IMR-90 (cell line): ENCODE measurements around the gene TOR2A. TPM values are rescaled to one million over a fixed set of nuclear protein-coding genes. Genes with fewer than 3 reads are reported as not detected.

ENCODE experiments used
- ATAC-seq: fragments of 200-7000 bp; cut with Tn5 transposase; 2 replicates; pipeline ENCODE4 v1.9.1; 2020; ENCODE audit warnings: low read depth, mild to moderate bottlenecking, moderate library complexity
- BruUV-seq: library from RNA; stranded (reverse); fragments of 400-500 nt; replicated peaks from 2 replicates; lab custom pipeline; 2021; lab: Mats Ljungman, UMichigan
- CTCF ChIA-PET: fragments of 300-600 bp; formaldehyde crosslinking; extraction: SDS; loops from one replicate; lab custom pipeline; 2021; ENCODE audit warnings: antibody characterized with exemption; lab: Yijun Ruan, JAX
- POLR2A ChIA-PET: fragments of 300-600 bp; sonication (Branson Sonifier 250); formaldehyde crosslinking; loops from one replicate; lab custom pipeline; 2022; ENCODE audit warnings: antibody characterized with exemption; ENCODE audit not compliant: unreplicated experiment; lab: Charles Lee
- DNase-seq: peaks from one replicate; pipeline ENCODE4 v3.0.0; 2013
- H2AFZ ChIP-seq: replicated peaks from 2 replicates; pipeline ENCODE3; 2013; ENCODE audit warnings: low read length, mild to moderate bottlenecking; ENCODE audit not compliant: poor library complexity
- H2AK5ac ChIP-seq: 2 replicates; pipeline ENCODE4 v1.6.1; 2013; ENCODE audit warnings: low read depth, low read length, inconsistent platforms
- H2AK9ac ChIP-seq: replicated peaks from 2 replicates; pipeline ENCODE3; 2013; ENCODE audit warnings: mild to moderate bottlenecking, low read depth, low read length, moderate library complexity; ENCODE audit not compliant: poor library complexity
- H2BK120ac ChIP-seq: 2 replicates; pipeline ENCODE4 v1.6.1; 2013; ENCODE audit warnings: low read depth, low read length, inconsistent platforms
- H2BK15ac ChIP-seq: 3 replicates; pipeline ENCODE4 v1.6.1; 2013; ENCODE audit warnings: low read depth, low read length, inconsistent platforms
- H2BK20ac ChIP-seq: 2 replicates; pipeline ENCODE4 v1.6.1; 2013; ENCODE audit warnings: low read depth, mild to moderate bottlenecking, inconsistent platforms, low read length, moderate library complexity
- H2BK5ac ChIP-seq: 2 replicates; pipeline ENCODE4 v1.6.1; 2013; ENCODE audit warnings: mild to moderate bottlenecking, low read depth, low read length, inconsistent platforms; ENCODE audit not compliant: poor library complexity, severe bottlenecking
- H3K14ac ChIP-seq: replicated peaks from 2 replicates; pipeline ENCODE4 v1.6.1; 2013; ENCODE audit warnings: low read depth, low read length, inconsistent platforms
- H3K18ac ChIP-seq: 2 replicates; pipeline ENCODE4 v1.6.1; 2013; ENCODE audit warnings: low read depth, low read length, control low read depth
- H3K23ac ChIP-seq: 2 replicates; pipeline ENCODE4 v1.6.1; 2013; ENCODE audit warnings: low read depth, low read length, inconsistent platforms
- H3K27ac ChIP-seq: 2 replicates; pipeline ENCODE4 v1.5.1; 2013; ENCODE audit warnings: mild to moderate bottlenecking, control low read depth, low read length; ENCODE audit not compliant: insufficient read depth
- H3K27me3 ChIP-seq: 2 replicates; pipeline ENCODE4 v1.6.1; 2013; ENCODE audit warnings: low read length; ENCODE audit not compliant: control insufficient read depth, insufficient read depth
- H3K36me3 ChIP-seq: 2 replicates; pipeline ENCODE4 v1.6.1; 2013; ENCODE audit warnings: low read length, mixed read lengths; ENCODE audit not compliant: control insufficient read depth, insufficient read depth
- H3K4ac ChIP-seq: 2 replicates; pipeline ENCODE4 v1.6.1; 2013; ENCODE audit warnings: low read depth, low read length, inconsistent platforms
- H3K4me1 ChIP-seq: 2 replicates; pipeline ENCODE4 v1.6.1; 2013; ENCODE audit warnings: low read length, mixed read lengths; ENCODE audit not compliant: control insufficient read depth, insufficient read depth
- H3K4me2 ChIP-seq: 2 replicates; pipeline ENCODE4 v1.6.1; 2013; ENCODE audit warnings: low read depth, mild to moderate bottlenecking, control low read depth, low read length, moderate library complexity
- H3K4me3 ChIP-seq: 2 replicates; pipeline ENCODE4 v1.5.1; 2013; ENCODE audit warnings: low read depth, mild to moderate bottlenecking, control low read depth, low read length, moderate library complexity; ENCODE audit not compliant: insufficient read depth
- H3K56ac ChIP-seq: 2 replicates; pipeline ENCODE4 v1.6.1; 2013; ENCODE audit warnings: low read length, inconsistent platforms; ENCODE audit not compliant: insufficient read depth; ENCODE audit errors: extremely low read depth
- H3K79me1 ChIP-seq, 2 experiments: 2 replicates each; pipeline ENCODE4 v1.6.1; 2013; ENCODE audit warnings: low read length in 2 of 2, inconsistent platforms in 1 of 2, low read depth in 1 of 2
- H3K9ac ChIP-seq: 2 replicates; pipeline ENCODE4 v1.6.1; 2013; ENCODE audit warnings: low read depth, low read length, control low read depth
- H3K9me1 ChIP-seq: 2 replicates; pipeline ENCODE4 v1.6.1; 2013; ENCODE audit warnings: low read length, inconsistent platforms; ENCODE audit not compliant: insufficient read depth
- H3K9me3 ChIP-seq: 2 replicates; pipeline ENCODE4 v1.6.1; 2013; ENCODE audit warnings: low read length; ENCODE audit not compliant: control insufficient read depth, insufficient read depth
- H4K20me1 ChIP-seq: 2 replicates; pipeline ENCODE4 v1.6.1; 2013; ENCODE audit warnings: low read length, inconsistent platforms; ENCODE audit not compliant: insufficient read depth
- H4K5ac ChIP-seq: 2 replicates; pipeline ENCODE4 v1.6.1; 2013; ENCODE audit warnings: mild to moderate bottlenecking, low read depth, low read length, control low read depth
- H4K8ac ChIP-seq, 2 experiments: 2 replicates each; pipeline ENCODE4 v1.6.1; 2013; ENCODE audit warnings: low read depth in 2 of 2, low read length in 2 of 2, control low read depth in 1 of 2, inconsistent platforms in 1 of 2
- H4K91ac ChIP-seq: 2 replicates; pipeline ENCODE4 v1.6.1; 2013; ENCODE audit warnings: low read depth, low read length, inconsistent platforms; ENCODE audit not compliant: insufficient read depth
- BHLHE40 ChIP-seq: fragments of 150-350 bp; IDR thresholded peaks from 2 replicates; pipeline ENCODE4 v1.6.1; 2016; ENCODE audit warnings: mild to moderate bottlenecking, low read depth, low read length
- CEBPB ChIP-seq: IDR thresholded peaks from 2 replicates; pipeline ENCODE4 v1.6.1; 2012; ENCODE audit warnings: low read depth, low read length, improper control_type of control experiment
- CHD1 ChIP-seq: IDR thresholded peaks from 2 replicates; pipeline ENCODE4 v1.6.1; 2012; ENCODE audit warnings: low read depth, low read length, improper control_type of control experiment
- CTCF ChIP-seq: conservative IDR thresholded peaks from 2 replicates; pipeline ENCODE4 v1.5.1; 2012; ENCODE audit warnings: mild to moderate bottlenecking, low read depth, low read length, improper control_type of control experiment
- ELK1 ChIP-seq: fragments of 150-350 bp; IDR thresholded peaks from 2 replicates; pipeline ENCODE4 v1.6.1; 2016; ENCODE audit warnings: low read depth, mild to moderate bottlenecking, low read length, moderate library complexity, borderline replicate concordance
- FOS ChIP-seq: fragments of 150-350 bp; IDR thresholded peaks from 2 replicates; pipeline ENCODE4 v1.6.1; 2016; ENCODE audit warnings: low read depth, low read length
- MAFK ChIP-seq: IDR thresholded peaks from 2 replicates; pipeline ENCODE4 v1.6.1; 2012; ENCODE audit warnings: low read depth, low read length, improper control_type of control experiment
- MAZ ChIP-seq: IDR thresholded peaks from 2 replicates; pipeline ENCODE4 v1.6.1; 2012; ENCODE audit warnings: low read depth, mild to moderate bottlenecking, low read length, improper control_type of control experiment, moderate library complexity, borderline replicate concordance
- MXI1 ChIP-seq: IDR thresholded peaks from 2 replicates; pipeline ENCODE4 v1.6.1; 2012; ENCODE audit warnings: low read depth, mild to moderate bottlenecking, low read length, moderate library complexity, borderline replicate concordance
- NFE2L2 ChIP-seq: fragments of 150-350 bp; IDR thresholded peaks from 2 replicates; pipeline ENCODE4 v1.6.1; 2016; ENCODE audit warnings: low read depth, mild to moderate bottlenecking, low read length
- POLR2A ChIP-seq: IDR thresholded peaks from 2 replicates; pipeline ENCODE4 v1.6.1; 2012; ENCODE audit warnings: mild to moderate bottlenecking, low read depth, low read length
- RAD21 ChIP-seq: IDR thresholded peaks from 2 replicates; pipeline ENCODE4 v1.6.1; 2012; ENCODE audit warnings: low read length, improper control_type of control experiment
- RCOR1 ChIP-seq: IDR thresholded peaks from 2 replicates; pipeline ENCODE4 v1.6.1; 2012; ENCODE audit warnings: mild to moderate bottlenecking, low read length, improper control_type of control experiment; ENCODE audit not compliant: insufficient replicate concordance
- RFX5 ChIP-seq: IDR thresholded peaks from 2 replicates; pipeline ENCODE4 v1.8.0; 2012; ENCODE audit warnings: low read depth, mild to moderate bottlenecking, low read length, moderate library complexity
- SMC3 ChIP-seq: fragments of 150-350 bp; IDR thresholded peaks from 2 replicates; pipeline ENCODE4 v1.6.1; 2016; ENCODE audit warnings: low read depth, mild to moderate bottlenecking, antibody characterized with exemption, low read length, moderate library complexity
- USF2 ChIP-seq: fragments of 150-350 bp; IDR thresholded peaks from 2 replicates; pipeline ENCODE4 v1.6.1; 2017; ENCODE audit warnings: mild to moderate bottlenecking, antibody characterized with exemption, low read length, low read depth
- WGBS, 2 experiments: methylation state at CpG; one replicate each; pipeline versions ENCODE4 v1.1.5 to v1.1.7; 2013; ENCODE audit warnings: missing lambda C conversion rate in 2 of 2; ENCODE audit not compliant: insufficient read length in 1 of 2; ENCODE audit errors: extremely low coverage in 2 of 2; 5-methylcytosine and 5-hydroxymethylcytosine counted together
- dilution Hi-C: fragments of 300-500 bp; cut with HindIII; formaldehyde crosslinking; loops from one replicate; pipeline ENCODE4 v1.14.3; 2018; ENCODE audit warnings: low sequenced_read_pairs; ENCODE audit not compliant: unreplicated experiment
- in situ Hi-C: fragments of 300-500 bp; cut with MboI; formaldehyde crosslinking; loops from 3 replicates; pipeline ENCODE4 v1.14.3; 2019; ENCODE audit warnings: low sequenced_read_pairs, inconsistent platforms, mixed read lengths
- intact Hi-C: fragments of 100-400 bp; cut with micrococcal nuclease; formaldehyde crosslinking; loops from 2 replicates; pipeline ENCODE4 v1.10.0; 2022
- polyA plus RNA-seq, 3 experiments: library from polyadenylated mRNA; depleted of rRNA; stranded (reverse); fragments of >200 nt; gene quantifications; 2 replicates each; pipeline ENCODE4 v1.2.3, GENCODE V29; 2012; ENCODE audit warnings: low replicate concordance in 1 of 3
- total RNA-seq: library from RNA; depleted of rRNA; stranded (reverse); fragments of >200 nt; gene quantifications from 2 replicates; pipeline ENCODE4 v1.2.3, GENCODE V29; 2012

Gene TOR2A
- total and polyA plus RNA-seq, 2 of the 4 experiments (the other 2 are of a cell fraction), result 0.90 to 12.5 TPM

GRCh38 chr9:127712371-127712770, 22.7 kb downstream of the TOR2A start:
- Histone ChIP-seq H4K20me1 (peaks cover 7% of the 10 kb centered on the region), H3K36me3 (no peaks in the 10 kb centered on the region), H3K4ac (no peak overlapping the region), H3K4me3 (no peak overlapping the region), H3K23ac (no peak overlapping the region), H2BK15ac (no peak overlapping the region), H3K4me1 (peaks cover 7% of the 10 kb centered on the region), H2BK5ac (no peak overlapping the region), H4K5ac (no peak overlapping the region), H3K4me2 (no peak overlapping the region), H3K79me1 (peaks cover 2 to 14% of the 10 kb centered on the region in 2 experiments; a peak in 3 of 4 replicates), H3K27ac (no peak overlapping the region), H3K14ac (no peak overlapping the region), H2BK20ac (no peak overlapping the region), H4K91ac (no peak overlapping the region), H3K9ac (no peak overlapping the region), H3K56ac (no peak overlapping the region), H2BK120ac (no peak overlapping the region), H2AK5ac (no peak overlapping the region), H3K27me3 (no peaks in the 10 kb centered on the region), H2AFZ (no peak overlapping the region), H3K9me3 (no peaks in the 10 kb centered on the region), H2AK9ac (no peak overlapping the region), H3K18ac (no peak overlapping the region), H4K8ac (no peak overlapping the region), H3K9me1 (no peaks in the 10 kb centered on the region; the same call in 1 of the 2 replicates)
- dilution Hi-C loops (no loop called here), intact Hi-C loops (no loop called here), in situ Hi-C loops (no loop called here)
- no CpG with 5 or more reads among the region's 11 CpGs for WGBS, 2 experiments
- no TSS peak for BruUV-seq
- no peak for ATAC-seq
- DNase-seq, result no peak
- ChIA-PET CTCF (no interaction called here), POLR2A (no interaction called here)
- TF ChIP-seq USF2 (no peak), MXI1 (no peak), BHLHE40 (no peak), POLR2A (no peak), RCOR1 (no peak), CHD1 (no peak), RFX5 (no peak), FOS (no peak), RAD21 (no peak), MAZ (no peak), SMC3 (no peak), CEBPB (no peak), NFE2L2 (no peak), CTCF (no peak), MAFK (no peak), ELK1 (no peak)
